DLD1 (cell line): ENCODE data around the gene CAB39.

Source experiments
- in situ Hi-C: cut with HindIII; loops from 2 replicates; pipeline ENCODE4 v1.10.0; 2017; ENCODE audit warnings: low sequenced_read_pairs

The CAB39 gene

DNA sequence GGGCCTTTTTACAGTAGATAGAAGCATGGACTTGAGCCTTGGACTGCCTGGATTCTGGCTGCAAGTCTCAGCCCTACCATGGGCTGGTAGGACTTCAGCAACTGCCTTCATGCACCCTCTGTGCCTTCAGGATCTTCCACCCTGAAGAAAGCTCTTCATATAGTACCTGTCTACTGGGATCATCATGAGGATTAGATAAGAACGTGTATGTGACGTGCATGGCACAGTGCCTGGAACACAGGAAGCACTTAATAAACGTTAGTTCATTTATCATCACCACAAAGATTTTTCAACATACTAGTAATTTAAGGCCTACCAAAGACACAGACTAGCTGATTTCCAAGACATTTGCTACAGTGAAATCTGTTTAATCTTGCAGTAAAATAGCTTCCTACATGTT is 98.9 kb downstream of the CAB39 start:
- in situ Hi-C loops = no loop called here

DNA sequence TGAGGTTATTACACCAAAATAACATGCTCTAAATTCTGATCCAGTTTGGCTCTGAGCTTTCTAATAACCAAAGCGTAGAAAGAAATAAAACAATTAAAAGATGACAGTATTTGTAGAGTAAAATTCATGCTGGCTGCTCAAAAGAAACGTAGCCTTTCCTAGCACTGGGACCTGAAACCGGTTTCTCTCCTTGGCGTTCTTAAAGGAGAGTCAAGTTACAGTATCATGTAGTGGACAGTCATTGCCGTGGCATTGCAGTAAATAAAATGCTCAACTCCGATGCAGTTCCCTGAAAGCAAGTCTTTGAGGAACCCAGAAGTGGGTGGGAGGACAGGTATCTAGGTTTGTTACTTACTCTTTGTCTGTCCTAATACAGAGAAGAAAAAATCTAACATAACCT is 99.4 kb downstream of the CAB39 start:
- in situ Hi-C loops = no loop called here

DNA sequence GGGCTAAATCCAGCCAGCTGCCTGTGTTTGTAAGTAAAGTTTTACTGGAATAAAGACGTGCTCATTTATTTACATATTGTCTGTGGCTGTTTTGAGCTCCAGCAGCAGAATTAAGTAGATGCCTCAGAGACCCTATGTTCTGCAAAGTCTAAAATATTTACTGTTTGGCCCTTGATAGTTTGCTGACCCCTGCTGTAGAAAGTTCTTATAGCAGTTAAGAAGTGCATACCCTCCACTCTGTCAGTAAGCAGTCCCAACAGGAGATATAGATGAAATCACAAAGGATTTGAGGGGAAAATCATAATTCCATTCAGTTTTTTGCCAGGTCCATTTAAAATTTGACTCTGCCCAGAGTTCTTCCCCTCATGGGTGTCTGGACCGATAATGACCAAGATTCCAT is 102.0 kb downstream of the CAB39 start:
- in situ Hi-C loops = no loop called here

DNA sequence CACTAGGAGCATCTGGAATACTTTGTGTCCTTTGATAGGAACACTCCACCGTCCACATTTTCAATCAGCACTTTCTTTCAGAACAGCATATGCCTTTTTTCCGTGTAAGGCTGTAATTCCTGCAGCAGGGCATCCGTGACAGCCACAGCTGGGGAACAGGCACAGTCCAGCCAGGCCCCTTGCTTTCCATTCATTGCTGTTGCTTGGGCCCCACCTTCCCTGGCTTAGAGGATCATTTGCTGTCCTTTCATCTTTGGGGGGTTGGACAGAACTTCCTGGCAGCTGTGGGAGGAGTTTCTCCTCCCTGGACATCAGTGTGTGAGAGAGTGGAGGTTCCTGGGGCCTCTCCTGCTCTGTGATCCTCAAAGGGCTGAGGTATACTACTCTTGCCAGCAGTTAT is 102.4 kb downstream of the CAB39 start:
- in situ Hi-C loops = no loop called here

DNA sequence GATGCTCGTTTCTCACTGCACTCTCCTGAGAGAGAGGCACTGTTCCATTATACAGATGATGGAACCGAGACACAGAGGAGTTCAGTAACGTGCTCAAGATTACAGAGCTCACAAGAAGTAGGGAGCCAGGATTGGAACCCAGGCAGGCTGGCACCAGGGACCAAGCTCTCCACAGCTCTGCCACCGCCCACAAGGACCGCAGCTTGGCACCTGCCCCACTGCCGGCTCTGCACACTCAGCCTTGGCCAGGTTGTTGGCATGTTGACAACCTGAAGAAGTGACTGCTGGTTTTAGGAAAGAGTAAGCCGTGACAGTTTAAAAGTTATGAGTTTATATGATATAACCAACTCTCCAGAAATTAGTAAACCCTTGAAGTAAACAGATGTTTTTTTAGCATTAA is 104.1 kb downstream of the CAB39 start:
- in situ Hi-C loops = no loop called here

DNA sequence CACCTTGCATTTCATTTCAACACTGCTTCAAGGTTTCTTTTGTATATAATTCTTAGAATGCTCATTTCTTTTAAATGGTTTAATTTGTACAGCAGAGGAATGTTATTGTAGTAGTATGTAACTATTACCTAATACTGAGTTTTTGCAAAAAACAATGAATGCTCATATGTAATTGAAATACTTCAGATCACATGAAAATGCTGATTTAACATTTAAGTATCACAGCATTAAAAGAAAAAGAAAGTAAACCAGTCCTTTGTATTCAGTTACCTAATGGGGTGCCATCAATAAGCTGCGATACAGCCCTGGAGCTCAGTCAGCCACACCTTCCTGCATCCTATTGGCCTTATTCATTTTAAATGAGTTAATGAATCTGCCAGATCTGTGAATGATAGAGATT is 106.8 kb downstream of the CAB39 start:
- in situ Hi-C loops = no loop called here

DNA sequence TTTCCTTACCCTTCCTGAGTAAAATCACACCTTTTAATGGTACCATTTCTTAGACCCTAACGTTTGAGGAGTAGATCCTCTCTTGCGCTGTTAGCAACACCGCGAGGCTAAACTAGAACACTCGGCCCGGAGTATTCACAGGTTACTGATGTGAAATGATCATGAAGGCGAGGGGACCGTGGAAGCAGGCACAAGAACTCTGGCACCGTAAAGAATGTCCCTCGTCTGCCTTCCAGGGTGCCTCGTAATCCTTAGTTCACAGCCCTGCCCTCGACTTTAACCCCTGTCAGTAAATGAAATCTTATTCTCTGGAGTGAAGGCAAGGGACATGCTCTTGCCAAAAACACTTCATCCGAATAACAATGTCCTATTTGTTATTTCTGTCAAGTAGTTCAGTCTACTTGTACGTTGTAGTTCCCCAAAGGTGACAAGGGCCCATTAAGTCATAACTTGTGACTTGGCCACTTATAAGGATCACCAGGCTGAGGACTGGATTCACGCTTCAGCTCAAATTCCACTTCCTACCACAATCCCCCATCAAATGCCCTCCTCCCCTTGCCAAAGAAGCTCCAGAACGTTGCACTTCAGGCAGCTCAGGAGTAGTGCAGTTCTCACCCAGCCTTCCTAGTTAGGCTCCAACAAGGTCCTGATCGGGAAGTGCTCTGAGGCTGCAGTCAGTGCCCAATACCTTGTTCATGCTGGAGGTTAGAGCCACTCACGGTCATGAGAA is 108.8 kb downstream of the CAB39 start:
- in situ Hi-C loops = no loop called here

DNA sequence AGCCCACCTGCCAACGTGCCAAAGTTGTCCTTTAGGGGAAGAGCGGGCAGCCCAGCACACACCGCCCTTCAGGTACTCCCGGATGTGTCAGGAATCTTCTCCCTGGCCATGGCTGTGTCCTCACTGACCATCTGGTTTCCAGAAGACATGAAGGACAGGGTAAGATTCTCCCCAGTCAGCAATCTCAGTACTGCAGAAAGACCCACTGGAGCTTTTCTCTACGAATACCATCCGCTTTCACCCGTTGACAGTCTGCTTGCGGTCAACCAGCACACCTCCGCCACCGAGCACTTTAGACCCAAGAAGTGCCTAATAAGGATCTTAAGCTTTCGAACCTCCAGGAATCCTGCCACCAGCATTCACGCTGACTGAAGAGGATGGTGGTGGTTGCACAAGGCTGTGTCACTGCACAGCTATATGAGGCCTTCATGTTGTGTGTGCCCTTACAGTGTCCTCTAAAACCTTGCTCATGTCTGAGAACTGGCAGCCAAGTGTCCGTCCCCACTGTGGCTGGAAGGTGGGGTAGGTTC is 109.4 kb downstream of the CAB39 start:
- in situ Hi-C loops = no loop called here

DNA sequence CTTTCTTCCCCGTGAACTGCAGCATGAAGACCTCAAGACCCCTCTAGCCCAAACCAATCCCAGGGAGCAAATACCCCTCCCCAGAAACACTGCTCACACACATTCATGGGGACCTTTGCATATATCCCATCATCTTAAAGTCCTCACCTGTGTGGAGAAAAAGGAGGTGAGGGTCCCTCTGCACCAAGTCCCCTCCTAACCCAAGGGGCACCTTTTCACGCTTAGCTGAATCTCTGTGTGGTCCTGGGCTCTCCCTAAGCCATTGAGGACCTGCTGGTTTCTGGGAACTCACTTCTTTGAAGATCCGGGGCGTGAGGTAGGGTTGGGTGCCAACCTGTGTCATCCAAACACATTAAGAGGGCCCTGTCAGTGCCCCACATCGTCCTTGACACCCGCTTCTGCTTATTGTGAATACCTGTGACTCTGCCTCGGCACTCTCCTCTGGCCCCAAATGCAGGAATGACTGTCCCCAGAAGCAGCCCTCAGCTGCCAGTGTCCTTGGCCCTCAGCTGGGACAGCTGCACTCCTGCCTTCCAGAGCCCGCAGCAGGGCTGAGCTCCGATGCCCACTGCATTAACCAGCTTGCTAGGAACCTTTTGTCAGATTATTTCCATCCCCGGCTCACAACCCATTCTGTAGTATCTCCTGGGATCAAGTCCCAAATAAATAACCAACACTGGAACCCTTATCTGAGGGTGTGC is 110.8 kb downstream of the CAB39 start:
- in situ Hi-C loops = no loop called here

DNA sequence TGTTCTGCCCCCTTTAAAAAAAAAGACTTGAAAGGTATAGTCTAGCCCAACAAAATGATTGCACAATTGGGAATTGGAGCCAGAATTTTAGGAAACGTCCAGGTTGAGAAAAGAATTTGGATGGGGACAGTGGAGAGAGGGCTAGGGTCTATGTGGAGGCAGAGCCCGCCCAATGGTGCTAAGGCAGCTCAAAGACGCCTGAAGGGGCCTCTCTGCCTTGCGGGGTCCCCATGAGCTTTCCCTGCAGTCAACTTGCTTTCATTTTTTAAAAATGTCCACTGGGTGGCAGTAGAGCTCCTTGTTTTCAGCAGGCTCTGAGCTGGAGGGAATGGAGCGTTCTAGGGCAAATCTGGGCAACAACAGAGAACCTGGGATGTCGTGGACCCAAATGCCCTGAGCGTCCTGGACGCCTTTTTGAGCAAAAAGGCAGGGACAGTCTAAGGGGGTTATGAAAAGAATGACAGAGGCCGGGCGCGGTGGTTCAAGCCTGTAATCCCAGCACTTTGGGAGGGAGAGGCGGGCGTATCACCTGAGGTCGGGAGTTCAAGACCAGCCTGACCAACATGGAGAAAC is 111.8 kb downstream of the CAB39 start:
- in situ Hi-C loops = no loop called here

DNA sequence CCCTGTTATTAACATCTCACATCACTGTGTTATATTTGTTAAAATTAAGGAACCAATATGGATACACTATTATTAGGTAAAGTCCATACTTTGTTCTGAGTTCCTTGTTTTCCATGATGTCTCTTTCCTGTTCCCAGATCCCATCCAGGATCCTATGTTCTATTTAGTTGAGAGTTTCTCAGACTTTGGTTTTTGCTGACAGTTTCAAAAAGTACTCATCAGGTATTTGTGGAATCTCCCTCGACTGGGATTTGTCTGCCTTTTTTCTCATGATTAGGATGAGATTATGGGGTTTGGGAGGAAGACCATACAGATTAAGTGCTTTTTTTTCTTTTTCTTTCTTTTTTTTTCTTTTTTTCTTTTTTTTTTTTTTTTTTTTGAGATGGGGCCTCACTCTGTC is 112.7 kb downstream of the CAB39 start:
- in situ Hi-C loops = no loop called here

DNA sequence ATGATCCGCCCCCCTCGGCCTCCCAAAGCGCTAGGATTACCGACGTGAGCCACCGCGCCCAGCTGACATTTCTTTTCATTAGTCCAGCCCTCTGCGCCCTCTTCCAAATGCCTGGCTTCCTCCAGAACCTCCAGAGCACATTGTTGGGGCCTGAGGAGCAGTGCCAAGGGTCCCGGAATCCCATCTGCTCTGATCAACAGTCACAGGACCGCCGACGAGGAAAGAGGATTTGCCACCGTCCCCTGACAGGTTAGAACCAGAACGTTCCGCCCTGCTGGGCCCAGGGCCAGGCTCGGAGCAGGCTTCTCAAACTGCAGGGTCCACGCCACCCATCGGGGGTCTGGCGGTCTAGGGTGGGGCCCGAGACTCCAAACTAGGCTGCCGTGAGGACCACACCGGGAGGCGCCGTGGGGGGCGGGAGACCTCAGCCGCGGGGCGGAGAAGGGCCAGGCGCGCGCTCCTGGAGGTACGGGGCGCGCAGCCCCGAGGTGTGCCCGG is 115.2 kb downstream of the CAB39 start:
- in situ Hi-C loops = no loop called here

DNA sequence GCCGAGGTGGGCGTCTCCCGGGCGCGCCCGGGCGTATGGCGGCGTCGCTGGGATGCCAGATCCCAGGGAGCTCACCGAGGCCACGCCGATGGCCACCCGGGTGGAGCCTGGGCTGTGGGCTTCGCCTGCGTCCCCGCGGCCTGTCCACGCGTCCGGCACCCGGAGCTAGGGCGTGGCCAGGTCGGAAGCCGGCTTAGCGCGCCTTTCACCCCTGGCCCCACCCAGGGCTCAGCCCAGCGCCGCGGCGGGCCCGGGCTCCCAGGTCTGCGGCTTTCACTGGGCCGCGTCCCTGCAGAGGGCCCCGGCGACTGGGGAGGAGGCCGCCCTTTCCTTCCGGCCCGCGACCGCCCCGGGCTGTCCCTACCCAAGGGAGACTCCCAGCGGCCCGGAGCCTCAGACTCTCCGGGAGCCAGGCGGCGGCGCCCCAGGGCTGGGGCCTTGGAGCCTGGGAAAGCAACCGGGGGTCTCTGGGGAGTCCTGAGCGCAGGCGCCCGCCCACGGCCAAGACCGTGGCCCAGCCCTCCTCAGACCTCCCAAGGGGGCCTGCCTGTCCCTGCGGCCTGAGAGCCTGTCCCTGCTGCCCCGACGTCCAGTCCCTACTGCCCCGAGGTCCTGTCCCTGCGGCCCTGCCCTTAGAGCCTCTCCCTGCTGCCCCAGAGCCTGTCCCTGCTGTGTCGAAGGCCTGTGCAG is 115.8 kb downstream of the CAB39 start:
- in situ Hi-C loops = no loop called here

DNA sequence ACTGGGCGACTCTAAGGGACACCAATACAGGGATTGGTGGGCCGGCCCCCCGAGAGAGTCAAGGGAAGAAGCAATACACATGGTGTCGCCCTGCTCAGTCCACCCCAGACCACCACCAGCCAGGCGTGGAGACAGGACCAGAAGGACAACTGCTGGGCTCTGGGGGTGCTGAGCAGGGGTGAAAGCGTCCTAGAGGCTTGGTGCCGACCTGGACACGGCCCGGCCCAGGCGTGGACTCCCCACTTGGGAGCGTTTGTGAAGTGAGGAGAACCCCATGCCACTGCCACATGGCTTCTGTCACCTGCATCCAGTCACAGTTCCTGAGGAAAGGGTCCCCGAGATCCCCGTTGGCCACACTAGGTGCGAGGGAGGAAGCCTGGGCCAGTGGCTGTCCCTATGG is 116.7 kb downstream of the CAB39 start:
- in situ Hi-C loops = no loop called here

DNA sequence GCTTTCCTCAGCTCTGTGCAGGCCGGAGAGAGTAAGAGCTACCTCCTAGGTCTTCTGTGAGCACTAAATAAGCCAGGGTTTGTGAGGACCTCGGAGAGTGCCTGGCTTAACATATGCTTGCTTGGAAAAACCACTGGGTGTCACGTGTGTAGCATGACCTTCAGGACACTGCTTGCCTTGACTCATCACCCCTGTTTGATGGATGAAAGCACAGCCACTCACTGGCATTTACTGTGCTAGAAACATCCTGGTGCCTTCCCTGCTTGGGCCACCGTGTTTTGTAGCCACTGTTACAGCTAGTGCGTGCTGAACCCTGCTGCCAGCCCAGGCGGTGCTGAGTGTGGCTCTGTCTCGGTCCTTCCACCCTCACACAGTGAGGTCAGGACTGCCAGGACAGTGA is 117.3 kb downstream of the CAB39 start:
- in situ Hi-C loops = no loop called here

DNA sequence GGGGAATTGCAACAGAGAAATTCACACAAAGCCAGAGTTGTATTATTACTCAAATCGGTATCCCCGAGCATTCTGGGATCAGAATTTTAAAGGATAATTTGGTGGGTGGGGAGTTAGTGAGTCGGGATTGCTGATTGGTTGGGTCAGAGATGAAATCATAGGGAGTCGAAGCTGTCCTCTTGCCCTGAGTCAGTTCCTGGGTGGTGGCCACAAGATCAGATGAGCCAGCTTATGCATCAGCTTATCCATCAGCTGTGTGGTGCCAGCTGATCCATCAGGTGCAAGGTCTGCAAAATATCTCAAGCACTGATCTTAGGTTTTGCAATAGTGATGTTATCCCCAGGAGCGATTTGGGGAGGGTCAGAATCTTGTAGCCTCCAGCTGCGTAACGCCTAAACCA is 117.8 kb downstream of the CAB39 start:
- in situ Hi-C loops = no loop called here

DNA sequence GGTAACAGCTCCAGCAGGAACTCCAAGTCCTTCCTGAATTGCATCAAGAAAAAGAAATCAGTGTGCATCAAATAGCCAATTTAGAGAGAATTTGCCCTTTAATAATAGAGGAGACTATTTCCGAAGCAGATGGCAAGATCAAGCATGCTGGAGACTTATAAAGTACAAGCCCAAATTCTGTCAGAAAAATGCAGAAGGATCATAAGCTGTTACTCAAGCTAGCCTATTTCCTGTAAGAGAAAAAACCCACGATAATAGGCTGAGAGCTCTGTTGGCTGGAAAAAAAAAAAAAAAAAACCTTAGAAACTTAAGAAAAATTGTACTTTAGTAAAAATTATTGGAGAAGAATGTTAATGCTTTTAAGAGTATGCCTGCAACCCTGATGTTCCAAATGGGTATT is 127.7 kb downstream of the CAB39 start:
- in situ Hi-C loops = no loop called here

DNA sequence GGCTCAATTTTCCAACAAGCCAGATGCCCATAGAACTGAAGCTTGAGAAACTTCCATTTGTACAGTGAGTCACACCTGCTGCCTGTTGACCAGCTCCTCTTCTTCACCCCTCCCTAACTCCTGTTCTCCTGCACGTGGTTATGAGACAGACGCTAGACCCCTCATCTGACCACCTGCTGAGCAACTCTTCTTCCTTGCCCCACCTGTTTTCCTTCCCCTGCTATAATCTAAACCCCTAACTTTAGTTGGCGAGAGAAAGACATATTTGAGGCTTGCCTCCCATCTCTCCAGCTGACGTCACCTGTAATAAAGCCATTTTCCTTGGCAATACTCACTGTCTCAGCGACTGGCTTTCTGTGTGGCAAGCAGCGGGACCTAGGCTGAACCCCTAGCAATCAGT is 129.8 kb downstream of the CAB39 start:
- in situ Hi-C loops = no loop called here

DNA sequence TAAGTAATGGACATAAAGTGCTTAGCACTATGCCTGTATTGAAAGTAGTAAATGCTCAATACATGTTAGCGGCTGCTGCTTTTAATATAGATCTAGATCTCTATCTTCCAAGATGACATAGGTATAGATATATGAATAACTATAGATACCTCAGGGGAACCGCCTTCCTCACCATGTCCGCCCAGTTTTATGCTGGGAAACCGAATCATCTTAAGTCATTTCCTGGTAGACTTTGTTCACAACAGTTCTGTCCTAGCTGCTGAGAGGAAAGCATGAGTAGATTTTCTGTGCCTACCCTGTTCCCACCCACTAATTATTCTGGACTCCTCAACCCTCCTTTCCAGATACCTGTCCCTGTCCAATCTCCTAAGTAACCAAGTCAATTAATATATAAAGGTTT is 130.5 kb downstream of the CAB39 start:
- in situ Hi-C loops = no loop called here

DNA sequence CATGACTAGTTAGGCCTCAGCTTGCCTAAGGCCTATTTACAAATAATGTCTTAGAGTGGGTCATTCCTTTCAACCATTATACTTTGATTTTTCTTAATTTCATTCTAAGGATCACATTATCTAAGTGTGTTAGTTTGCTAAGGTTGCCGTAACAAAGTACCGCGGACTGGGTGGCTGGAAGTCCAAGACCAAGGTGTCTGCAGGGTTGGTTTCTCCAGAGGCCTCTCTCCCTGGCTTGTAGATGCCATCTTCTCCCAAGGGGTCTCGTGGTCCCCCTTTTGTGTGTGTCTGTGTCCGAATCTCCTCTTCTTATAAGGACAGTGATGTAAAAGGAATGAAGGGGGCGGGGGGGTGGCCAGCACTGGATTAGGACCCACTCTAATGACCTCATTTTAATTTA is 133.7 kb downstream of the CAB39 start:
- in situ Hi-C loops = no loop called here

DNA sequence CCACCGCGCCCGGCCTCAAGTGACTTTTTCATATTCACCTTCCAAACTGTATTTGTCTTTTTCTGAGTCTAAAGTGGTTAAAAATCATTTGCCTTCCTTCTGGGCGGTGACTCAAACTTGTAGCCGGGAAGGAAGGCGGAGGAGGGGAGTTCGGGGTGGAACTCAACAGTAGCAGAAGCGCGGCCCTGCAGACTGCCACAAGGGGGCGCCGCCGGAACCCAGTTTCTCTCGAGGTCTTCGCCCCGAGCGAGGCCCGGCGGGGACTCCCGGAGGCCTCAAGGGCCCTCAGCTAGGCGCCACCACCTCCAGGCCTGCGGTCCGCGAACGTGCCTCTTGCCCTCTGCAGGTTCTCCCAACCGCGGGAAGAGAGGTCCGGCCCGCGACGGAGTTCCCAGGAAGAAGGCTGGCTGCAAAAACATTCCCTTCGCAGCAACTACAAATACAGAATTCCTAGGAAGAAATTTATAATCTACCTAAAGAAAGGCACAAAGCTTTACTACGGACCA is 135.3 kb downstream of the CAB39 start:
- in situ Hi-C loops = no loop called here
